ENCODE data around the gene BCAS3. TPM values are rescaled to one million over a fixed set of nuclear protein-coding genes. Genes with fewer than 3 reads are reported as not detected.

Gene BCAS3
- total RNA-seq, 4 donors from 2014 or later, result 18.7 to 37.8 (median 24.9) TPM

- no peak for DNase-seq (ENCODE audit: low spot score)
- TF ChIP-seq, protein P1, sequence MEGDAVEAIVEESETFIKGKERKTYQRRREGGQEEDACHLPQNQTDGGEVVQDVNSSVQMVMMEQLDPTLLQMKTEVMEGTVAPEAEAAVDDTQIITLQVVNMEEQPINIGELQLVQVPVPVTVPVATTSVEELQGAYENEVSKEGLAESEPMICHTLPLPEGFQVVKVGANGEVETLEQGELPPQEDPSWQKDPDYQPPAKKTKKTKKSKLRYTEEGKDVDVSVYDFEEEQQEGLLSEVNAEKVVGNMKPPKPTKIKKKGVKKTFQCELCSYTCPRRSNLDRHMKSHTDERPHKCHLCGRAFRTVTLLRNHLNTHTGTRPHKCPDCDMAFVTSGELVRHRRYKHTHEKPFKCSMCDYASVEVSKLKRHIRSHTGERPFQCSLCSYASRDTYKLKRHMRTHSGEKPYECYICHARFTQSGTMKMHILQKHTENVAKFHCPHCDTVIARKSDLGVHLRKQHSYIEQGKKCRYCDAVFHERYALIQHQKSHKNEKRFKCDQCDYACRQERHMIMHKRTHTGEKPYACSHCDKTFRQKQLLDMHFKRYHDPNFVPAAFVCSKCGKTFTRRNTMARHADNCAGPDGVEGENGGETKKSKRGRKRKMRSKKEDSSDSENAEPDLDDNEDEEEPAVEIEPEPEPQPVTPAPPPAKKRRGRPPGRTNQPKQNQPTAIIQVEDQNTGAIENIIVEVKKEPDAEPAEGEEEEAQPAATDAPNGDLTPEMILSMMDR (IDR thresholded peaks at IDR 0.05), result no peak
- ATAC-seq (ENCODE audit: low FRiP score), result no peak
Observed at GRCh38 chr17:61064087-61064951, 386.7 kb downstream of the BCAS3 start.

DNA sequence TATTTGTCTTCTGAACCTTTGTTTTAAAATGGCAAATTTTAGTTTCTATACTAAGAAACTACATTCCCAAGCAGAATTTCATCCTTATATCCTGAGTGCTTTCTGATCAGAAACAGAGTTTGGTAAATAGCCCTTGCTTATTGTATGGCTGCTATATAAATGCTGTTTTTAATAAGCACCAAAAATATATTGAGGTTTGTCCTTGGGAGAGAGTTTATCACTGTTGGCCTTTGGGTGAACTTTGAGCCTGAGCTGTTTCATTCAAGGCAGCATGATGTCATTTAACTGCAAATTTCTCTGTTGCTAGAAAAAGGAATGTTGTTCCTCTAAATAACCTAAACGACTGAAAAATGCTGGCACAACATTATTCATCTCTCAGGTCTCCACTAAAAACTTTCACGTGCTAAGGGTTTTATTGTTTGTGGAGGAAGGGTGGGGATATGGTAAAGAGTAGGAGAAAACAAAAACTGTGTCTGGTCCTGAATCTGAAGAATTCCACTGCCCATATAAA, 387.7 kb downstream of the BCAS3 start:
- TF ChIP-seq, protein P1 (IDR thresholded peaks at IDR 0.05), result no peak
- no peak for ATAC-seq (ENCODE audit: low FRiP score)

DNA sequence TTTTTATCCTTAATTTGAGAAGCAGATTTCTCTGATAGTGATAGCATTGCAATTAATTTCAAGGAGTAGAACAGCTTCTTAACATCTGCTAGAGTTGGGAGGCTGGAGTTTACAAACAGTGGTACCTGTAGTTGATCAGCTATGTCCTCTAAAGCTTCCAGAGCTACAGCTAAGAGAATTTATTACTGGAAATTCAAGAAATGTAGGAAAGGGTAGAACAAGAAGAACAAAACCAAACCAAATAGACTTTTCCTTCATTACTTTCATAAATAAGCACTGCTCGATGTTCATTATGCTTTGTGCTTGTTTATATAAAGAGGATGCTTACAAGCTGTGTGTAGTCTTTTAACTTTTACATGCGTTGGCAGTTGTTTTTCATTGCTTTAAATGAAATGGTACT, 388.4 kb downstream of the BCAS3 start:
- ATAC-seq (ENCODE audit: low FRiP score), result no peak
- DNase-seq (ENCODE audit: low spot score), result no peak
- TF ChIP-seq, protein P1 (IDR thresholded peaks at IDR 0.05), result no peak

More for the DNA sequence above, 387.7 kb downstream of the BCAS3 start:
- no peak for DNase-seq (ENCODE audit: low spot score)

- ATAC-seq (ENCODE audit: low FRiP score), result no peak
Observed at GRCh38 chr17:61070649-61071048, 393.0 kb downstream of the BCAS3 start.

DNA sequence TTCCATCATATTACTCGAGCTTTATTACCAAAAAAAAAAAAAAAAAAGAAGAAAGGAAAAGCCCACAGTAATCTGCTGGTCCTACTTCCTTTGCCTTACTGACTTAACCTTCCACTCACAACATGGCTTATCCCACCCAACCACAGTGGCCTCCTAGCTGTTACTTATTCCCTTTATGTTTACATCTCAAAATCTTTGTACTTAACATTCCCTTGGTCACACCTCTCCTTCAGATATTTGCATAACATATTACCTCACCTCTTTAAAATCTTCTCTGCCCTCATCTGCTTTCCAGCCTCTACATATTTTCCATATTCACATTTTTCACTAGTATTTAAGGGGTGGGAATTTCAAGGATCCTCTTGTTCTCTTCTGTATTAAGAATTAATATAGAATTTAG, 395.0 kb downstream of the BCAS3 start:
- ATAC-seq (ENCODE audit: low FRiP score) (no peak), DNase-seq (ENCODE audit: low spot score) (no peak)
- TF ChIP-seq, protein P1 (IDR thresholded peaks at IDR 0.05), result no peak

More at GRCh38 chr17:61070649-61071048, 393.0 kb downstream of the BCAS3 start:
- TF ChIP-seq, protein P1 (IDR thresholded peaks at IDR 0.05), result no peak
- DNase-seq (ENCODE audit: low spot score), result no peak

- ATAC-seq (ENCODE audit: low FRiP score), result no peak
- no peak for DNase-seq (ENCODE audit: low spot score)
- TF ChIP-seq, protein P1 (IDR thresholded peaks at IDR 0.05), result no peak
Observed at GRCh38 chr17:61073131-61073530, 395.5 kb downstream of the BCAS3 start.
